Hepatocyte (in vitro differentiated cells): ENCODE results near the gene VN1R5. TPM values are rescaled to one million over a fixed set of nuclear protein-coding genes. Genes with fewer than 3 reads are reported as not detected.

Experiments
- DNase-seq: peaks from one replicate; pipeline ENCODE4 v3.0.0-alpha.2; 2016; ENCODE audit warnings: low spot score
- H2AFZ ChIP-seq: fragments of 200-600 bp; sonication (generic); 2 replicates; pipeline ENCODE4 v1.6.0; 2016; ENCODE audit warnings: antibody characterized with exemption, mild to moderate bottlenecking
- H3K27ac ChIP-seq: fragments of 200-600 bp; sonication (generic); 2 replicates; pipeline ENCODE4 v1.5.1; 2016; ENCODE audit warnings: mild to moderate bottlenecking
- H3K27me3 ChIP-seq: fragments of 200-600 bp; sonication (generic); 2 replicates; pipeline ENCODE4 v1.6.1; 2016
- H3K36me3 ChIP-seq: fragments of 200-600 bp; sonication (generic); replicated peaks from 2 replicates; pipeline ENCODE4 v1.5.1; 2016; ENCODE audit warnings: low read depth; ENCODE audit not compliant: insufficient read depth
- H3K4me1 ChIP-seq: fragments of 200-600 bp; sonication (generic); 2 replicates; pipeline ENCODE4 v1.5.1; 2016; ENCODE audit warnings: mild to moderate bottlenecking, moderate library complexity; ENCODE audit not compliant: insufficient read depth
- H3K4me2 ChIP-seq: fragments of 200-600 bp; sonication (generic); 2 replicates; pipeline ENCODE4 v1.6.0; 2016
- H3K4me3 ChIP-seq: fragments of 200-600 bp; sonication (generic); 2 replicates; pipeline ENCODE4 v1.5.1; 2016; ENCODE audit warnings: mild to moderate bottlenecking
- H3K79me2 ChIP-seq: fragments of 200-600 bp; sonication (generic); 2 replicates; pipeline ENCODE4 v1.6.0; 2017; ENCODE audit warnings: mild to moderate bottlenecking
- H3K9me2 ChIP-seq: fragments of 200-600 bp; sonication (generic); replicated peaks from 2 replicates; pipeline ENCODE4 v1.6.0; 2017; ENCODE audit warnings: mild to moderate bottlenecking; ENCODE audit not compliant: insufficient read depth
- H3K9me3 ChIP-seq: fragments of 200-600 bp; sonication (generic); 2 replicates; pipeline ENCODE4 v1.5.1; 2016; ENCODE audit warnings: low read depth, mild to moderate bottlenecking
- H4K20me1 ChIP-seq: fragments of 200-600 bp; sonication (generic); 2 replicates; pipeline ENCODE4 v1.6.0; 2016; ENCODE audit warnings: mild to moderate bottlenecking; ENCODE audit not compliant: insufficient read depth, poor library complexity, severe bottlenecking
- EZH2 ChIP-seq: fragments of 200-600 bp; sonication (generic); IDR thresholded peaks from 2 replicates; pipeline ENCODE4 v1.6.1; 2016; ENCODE audit warnings: antibody characterized with exemption, mild to moderate bottlenecking, borderline replicate concordance
- EZH2phosphoT487 ChIP-seq: fragments of 200-600 bp; sonication (generic); IDR thresholded peaks from one replicate; pipeline ENCODE4 v1.6.1; 2018; ENCODE audit warnings: antibody characterized with exemption, mild to moderate bottlenecking, low read depth, moderate library complexity; ENCODE audit not compliant: unreplicated experiment, severe bottlenecking
- WGBS: methylation state at CpG from one replicate; pipeline ENCODE4 v1.1.6; 2016; ENCODE audit warnings: low lambda C conversion rate; ENCODE audit errors: missing lambda C conversion rate; 5-methylcytosine and 5-hydroxymethylcytosine counted together
- polyA plus RNA-seq: library from polyadenylated mRNA; unstranded; fragments of >200 nt; fragmentation: Nextera tagmentation; extraction: Ambion mirVana; gene quantifications from 2 replicates; pipeline ENCODE4 v1.2.1, GENCODE V29; 2016
- total RNA-seq: library from RNA; depleted of rRNA; stranded (reverse); fragments of >200 nt; gene quantifications from 2 replicates; pipeline ENCODE4 v1.2.3, GENCODE V29; 2014
- TF ChIP-seq, protein P1 (sequence below): fragments of 200-600 bp; sonication (generic); IDR thresholded peaks from 2 replicates; pipeline ENCODE4 v1.5.1; 2016; ENCODE audit warnings: antibody characterized with exemption, mild to moderate bottlenecking; ENCODE audit not compliant: poor library complexity

The VN1R5 gene
- total and polyA plus RNA-seq, 2 experiments from 2014 or later: not detected

GRCh38 chr1:247274605-247275256 lies 18.9 kb downstream of the VN1R5 start:
- TF ChIP-seq, protein P1, sequence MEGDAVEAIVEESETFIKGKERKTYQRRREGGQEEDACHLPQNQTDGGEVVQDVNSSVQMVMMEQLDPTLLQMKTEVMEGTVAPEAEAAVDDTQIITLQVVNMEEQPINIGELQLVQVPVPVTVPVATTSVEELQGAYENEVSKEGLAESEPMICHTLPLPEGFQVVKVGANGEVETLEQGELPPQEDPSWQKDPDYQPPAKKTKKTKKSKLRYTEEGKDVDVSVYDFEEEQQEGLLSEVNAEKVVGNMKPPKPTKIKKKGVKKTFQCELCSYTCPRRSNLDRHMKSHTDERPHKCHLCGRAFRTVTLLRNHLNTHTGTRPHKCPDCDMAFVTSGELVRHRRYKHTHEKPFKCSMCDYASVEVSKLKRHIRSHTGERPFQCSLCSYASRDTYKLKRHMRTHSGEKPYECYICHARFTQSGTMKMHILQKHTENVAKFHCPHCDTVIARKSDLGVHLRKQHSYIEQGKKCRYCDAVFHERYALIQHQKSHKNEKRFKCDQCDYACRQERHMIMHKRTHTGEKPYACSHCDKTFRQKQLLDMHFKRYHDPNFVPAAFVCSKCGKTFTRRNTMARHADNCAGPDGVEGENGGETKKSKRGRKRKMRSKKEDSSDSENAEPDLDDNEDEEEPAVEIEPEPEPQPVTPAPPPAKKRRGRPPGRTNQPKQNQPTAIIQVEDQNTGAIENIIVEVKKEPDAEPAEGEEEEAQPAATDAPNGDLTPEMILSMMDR: no peak
- TF ChIP-seq EZH2 (no peak), EZH2phosphoT487 (no peak)
- no peak for DNase-seq
- Histone ChIP-seq H3K9me2 (no peaks in the 10 kb centered on the region), H3K79me2 (no peaks in the 10 kb centered on the region), H3K36me3 (no peaks in the 10 kb centered on the region), H4K20me1 (no peaks in the 10 kb centered on the region), H3K27me3 (no peaks in the 10 kb centered on the region), H3K9me3 (no peaks in the 10 kb centered on the region), H2AFZ (no peak overlapping the region), H3K4me3 (no peak overlapping the region), H3K4me2 (no peak overlapping the region), H3K27ac (no peak overlapping the region), H3K4me1 (no peaks in the 10 kb centered on the region)
- 59% methylated on average over 3 of the region's 3 CpGs for WGBS

GRCh38 chr1:247277191-247277590 lies 21.3 kb downstream of the VN1R5 start:
- H4K20me1 ChIP-seq: no peaks in the 10 kb centered on the region
- no peaks in the 10 kb centered on the region for H3K4me1 ChIP-seq
- no peaks in the 10 kb centered on the region for H3K27me3 ChIP-seq
- H2AFZ ChIP-seq: no peak overlapping the region
- H3K9me3 ChIP-seq: no peaks in the 10 kb centered on the region
- TF ChIP-seq EZH2 (no peak), EZH2phosphoT487 (no peak)
- TF ChIP-seq, protein P1: no peak
- no peaks in the 10 kb centered on the region for H3K79me2 ChIP-seq
- no peaks in the 10 kb centered on the region for H3K36me3 ChIP-seq
- no peak for DNase-seq
- no peak overlapping the region for H3K4me3 ChIP-seq
- no peak overlapping the region for H3K27ac ChIP-seq
- H3K4me2 ChIP-seq: no peak overlapping the region
- H3K9me2 ChIP-seq: no peaks in the 10 kb centered on the region
- WGBS: 81% methylated on average over 2 of the region's 2 CpGs

DNA sequence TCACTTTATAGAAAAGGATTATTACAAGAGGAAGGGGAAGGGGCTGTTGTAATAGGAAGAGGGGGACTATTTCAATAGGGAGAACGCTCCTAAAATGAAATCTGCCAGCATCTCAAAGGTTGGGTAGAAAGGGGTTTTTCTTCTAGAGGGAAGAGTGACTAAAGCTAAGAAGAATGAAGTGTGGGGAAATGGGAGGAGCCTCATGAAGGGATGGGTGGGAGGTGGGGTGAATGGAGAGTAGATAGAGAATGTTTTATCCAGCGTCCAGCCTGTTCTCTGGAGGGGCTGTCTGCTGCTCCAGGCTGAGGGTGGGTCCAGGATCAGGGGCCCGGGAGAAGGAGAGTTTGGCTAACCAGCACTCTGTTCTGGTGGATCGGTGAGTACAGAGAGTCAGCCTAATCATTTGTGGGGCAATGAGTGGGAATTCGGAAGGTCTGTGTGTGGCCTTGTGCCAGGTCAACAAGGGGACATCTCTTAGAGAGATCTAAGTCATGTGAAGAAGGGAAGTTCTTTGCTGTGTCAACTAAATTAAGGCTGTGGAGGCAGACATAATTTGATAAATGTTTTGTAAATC lies 25.2 kb downstream of the VN1R5 start:
- Histone ChIP-seq H3K36me3 (no peaks in the 10 kb centered on the region), H3K4me3 (no peak overlapping the region), H2AFZ (no peak overlapping the region), H3K27ac (no peak overlapping the region), H3K9me3 (no peaks in the 10 kb centered on the region), H3K9me2 (no peaks in the 10 kb centered on the region), H4K20me1 (no peaks in the 10 kb centered on the region), H3K79me2 (no peaks in the 10 kb centered on the region), H3K4me2 (no peak overlapping the region), H3K27me3 (no peaks in the 10 kb centered on the region), H3K4me1 (no peaks in the 10 kb centered on the region)
- DNase-seq: no peak
- TF ChIP-seq, protein P1: no peak
- TF ChIP-seq EZH2phosphoT487: no peak
- TF ChIP-seq EZH2: no peak
- 71% methylated on average over 5 of the region's 5 CpGs for WGBS
